Smooth muscle cell of the brain vasculature (primary cell): ENCODE data around the gene RIT1.
"Not testable (repeated sequence)": the region's sequence is repeated elsewhere in the genome, so short reads cannot be mapped to it uniquely, and the experiment has no call there.

Source experiments
- DNase-seq: peaks from one replicate; pipeline ENCODE4 v3.0.0-alpha.2; 2012; ENCODE audit warnings: low read depth, low spot score

RIT1 gene

GRCh38 chr1:155933591-155934096, 22.5 kb upstream of the RIT1 start:
- no peak for DNase-seq

DNA sequence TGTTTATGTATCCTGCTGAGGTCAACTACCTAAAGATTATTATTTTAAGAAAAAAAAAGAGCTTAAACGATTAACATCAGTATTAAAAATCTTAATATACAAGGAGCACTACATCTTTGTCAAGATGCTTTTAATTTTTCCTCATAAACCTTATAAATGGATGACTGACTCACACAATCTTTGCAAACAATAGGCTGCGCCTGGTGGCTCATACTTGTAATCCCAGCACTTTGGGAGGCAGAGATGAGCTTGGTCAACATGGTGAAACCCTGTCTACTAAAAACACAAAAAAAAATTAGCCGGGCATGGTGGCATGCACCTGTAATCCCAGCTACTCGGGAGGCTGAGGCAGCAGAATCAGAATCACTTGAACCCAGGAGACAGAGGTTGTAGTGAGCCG, 21.3 kb upstream of the RIT1 start:
- no peak for DNase-seq

DNA sequence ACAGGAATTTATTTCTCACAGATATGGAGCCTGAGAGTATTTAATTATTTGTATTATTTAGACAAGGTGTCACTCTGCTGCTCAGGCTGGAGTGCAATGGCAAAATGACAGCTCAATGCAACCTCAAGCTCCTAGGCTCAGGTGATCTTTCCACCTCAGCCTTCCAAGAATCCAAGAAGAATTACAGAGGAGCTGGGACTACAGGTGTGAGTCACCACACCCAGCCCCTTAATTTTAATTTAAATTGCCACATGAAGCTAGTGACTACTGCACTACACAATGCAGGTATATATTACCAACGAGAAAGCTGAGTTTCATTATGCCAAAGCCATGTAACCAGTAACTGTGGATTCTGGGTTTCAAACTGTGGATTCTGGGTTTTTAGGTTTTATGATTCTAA, 20.9 kb upstream of the RIT1 start:
- DNase-seq = no peak

DNA sequence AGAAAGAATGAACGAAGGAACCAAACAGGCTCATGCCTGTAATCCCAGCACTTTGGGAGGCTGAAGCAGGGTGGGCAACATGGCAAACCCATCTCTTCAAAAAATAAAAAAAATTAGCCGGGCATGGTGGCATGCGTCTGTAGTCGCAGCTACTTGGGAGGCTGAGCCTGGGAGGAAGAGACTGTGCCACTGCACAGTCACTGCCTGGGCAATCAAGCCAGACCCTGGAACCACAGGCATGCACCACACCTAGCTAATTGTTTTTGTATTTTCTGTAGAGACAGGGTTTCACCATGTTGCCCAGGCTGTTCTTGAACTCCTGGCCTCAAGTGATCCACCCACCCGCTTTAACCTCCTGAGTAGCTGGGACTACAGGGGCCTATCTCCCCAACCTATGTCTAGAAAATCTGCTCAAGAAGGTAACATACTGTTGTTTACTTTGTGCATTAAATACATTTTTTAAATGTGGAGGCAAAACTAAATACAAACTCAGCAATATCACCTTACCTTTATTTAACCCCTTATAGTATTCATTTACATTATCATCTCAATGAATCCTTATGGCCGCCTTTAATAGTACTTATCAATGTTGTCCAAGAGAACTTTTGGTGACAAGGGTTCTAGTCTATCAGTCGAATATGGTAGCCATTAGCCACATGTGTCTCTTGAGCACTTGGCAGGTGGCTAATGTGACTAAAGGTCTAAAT, 20.3 kb upstream of the RIT1 start:
- DNase-seq = no peak

DNA sequence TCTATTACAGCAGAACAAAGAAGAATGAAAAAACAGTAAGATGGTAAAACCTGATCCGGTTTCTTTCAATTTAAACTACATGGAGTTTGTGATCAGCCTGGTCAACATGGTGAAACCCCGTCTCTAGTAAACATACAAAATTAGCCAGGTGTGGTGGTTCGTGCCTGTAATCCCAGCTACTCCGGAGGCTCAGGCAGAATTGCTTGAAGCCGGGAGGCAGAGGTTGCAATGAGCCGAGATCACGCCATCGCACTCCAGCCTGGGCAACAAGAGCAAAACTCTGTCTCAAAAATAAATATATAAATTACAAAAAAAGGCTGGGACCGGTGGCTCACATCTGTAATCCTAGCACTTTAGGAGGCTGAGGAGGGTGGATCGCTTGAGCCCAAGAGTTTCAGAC, 19.6 kb upstream of the RIT1 start:
- not testable (repeated sequence) for DNase-seq

GRCh38 chr1:155929057-155929456, 17.9 kb upstream of the RIT1 start:
- DNase-seq = no peak

DNA sequence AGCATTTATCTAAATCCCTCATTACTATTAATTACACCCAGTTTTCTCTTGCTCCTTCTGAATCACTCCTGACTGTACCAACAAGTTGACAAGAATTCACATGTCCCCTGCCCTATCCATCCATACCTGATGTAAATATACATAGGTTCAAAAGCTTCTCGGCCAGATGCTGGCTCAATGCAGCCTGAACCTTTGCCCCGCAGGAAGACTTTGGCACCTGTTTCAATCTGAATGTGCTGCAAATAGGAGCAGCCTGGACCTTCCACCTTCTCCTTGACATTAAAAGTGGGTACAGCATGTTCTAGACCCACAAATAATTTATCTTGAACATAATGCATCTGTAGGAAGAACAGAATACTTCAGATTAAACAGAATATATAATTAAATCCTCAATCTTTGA, 14.4 kb upstream of the RIT1 start:
- no peak for DNase-seq

DNA sequence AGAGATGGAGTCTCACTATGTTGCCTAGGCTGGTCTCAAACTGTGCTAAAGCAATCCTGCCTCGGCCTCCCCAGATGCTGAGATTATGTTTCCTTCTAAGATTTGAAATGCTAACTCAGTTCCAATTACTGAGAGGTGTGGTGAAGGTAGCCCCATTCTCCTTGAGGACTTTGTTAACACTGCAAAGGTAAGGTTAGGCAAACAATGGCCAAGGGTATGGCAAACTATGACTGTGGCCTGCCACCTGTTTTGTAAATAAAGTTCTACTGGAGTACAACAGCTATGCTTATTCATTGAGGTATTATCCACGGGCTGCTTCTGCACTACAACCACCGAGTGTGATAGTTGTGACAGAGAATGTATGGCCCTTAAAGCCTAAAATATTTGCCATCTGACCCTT, 9.6 kb upstream of the RIT1 start:
- DNase-seq = no peak

DNA sequence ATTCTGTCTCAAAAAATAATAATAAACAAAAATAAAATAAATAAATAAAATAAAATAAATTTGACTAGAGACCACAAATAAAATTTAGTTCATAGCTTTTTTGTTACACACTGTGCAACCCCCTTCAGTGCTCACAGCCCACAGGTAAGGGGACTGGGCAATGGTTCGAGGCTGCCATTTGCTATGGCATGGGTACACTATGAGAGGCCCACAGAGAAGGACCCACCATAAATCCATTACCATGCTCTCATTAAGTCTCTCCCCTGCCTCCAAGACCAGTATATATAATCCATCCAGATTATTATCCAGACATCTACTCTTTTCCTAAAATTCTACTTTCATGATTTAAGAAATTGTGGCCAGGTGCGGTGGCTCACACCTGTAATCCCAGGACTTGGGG, 8.7 kb upstream of the RIT1 start:
- DNase-seq = no peak

GRCh38 chr1:155918660-155919059, 7.5 kb upstream of the RIT1 start:
- DNase-seq = no peak

DNA sequence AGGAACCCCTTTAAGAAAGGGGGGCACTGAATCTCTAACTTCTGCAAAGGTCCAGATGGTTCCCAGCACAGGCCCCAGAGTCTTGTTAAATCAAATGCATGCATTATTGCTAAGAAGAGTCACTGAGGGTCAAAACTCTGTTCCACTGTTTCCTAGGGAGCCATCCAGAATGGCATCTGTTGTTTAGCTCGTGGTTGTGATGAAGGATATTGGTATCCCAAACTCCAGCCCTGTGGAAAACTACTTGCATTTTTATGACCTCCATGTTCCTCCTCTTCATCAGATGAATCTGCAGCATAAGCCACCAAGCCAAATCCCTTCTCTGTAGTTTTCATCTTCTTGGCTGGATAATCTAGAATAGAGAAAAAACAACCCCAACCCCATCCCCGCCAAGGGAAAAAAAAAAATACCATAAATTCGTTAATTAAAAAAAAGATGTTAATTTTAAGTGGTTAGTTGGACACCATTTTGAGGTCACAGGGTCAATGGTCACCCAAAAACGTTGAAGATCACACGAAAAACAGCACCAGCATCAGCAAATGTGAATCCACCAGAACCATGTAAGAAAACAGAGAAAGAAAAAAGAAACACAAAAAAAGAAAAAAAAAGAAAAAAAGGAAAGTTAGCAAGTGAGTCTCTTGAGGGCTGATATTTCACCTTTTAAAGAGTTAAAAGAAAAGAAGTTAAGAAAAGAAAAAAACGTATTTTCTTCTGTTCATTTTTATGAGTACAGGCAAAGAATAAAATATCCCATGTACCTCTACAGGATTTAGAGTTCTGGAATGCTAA, 3.0 kb upstream of the RIT1 start:
- DNase-seq = no peak

- DNase-seq = no peak
Observed at GRCh38 chr1:155912056-155912536, 947 bp upstream of the RIT1 start.

DNA sequence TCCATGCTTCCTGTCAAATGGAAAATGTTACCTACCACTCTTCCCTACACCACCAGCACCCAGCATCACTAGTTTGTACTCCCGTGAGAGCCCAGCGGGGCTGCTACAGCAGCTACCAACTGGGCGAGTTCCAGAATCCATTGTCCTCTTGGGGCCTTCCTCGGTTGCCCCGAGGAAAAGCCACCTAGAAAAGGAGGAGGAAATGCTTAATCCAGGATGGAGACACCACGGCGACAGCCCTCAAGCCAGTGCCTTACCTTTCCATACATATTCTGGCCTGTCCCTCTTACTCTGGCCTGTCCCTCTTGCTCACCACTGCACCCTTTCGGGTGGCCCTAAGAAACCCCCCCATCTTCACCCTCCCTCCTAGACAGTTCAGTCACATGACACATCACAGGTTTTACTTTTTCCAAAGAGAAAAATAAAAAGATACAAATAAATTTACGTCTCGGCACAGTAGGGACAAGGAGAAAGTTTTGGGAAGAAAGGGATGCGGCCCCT, 478 bp downstream of the RIT1 start:
- no peak for DNase-seq

DNA sequence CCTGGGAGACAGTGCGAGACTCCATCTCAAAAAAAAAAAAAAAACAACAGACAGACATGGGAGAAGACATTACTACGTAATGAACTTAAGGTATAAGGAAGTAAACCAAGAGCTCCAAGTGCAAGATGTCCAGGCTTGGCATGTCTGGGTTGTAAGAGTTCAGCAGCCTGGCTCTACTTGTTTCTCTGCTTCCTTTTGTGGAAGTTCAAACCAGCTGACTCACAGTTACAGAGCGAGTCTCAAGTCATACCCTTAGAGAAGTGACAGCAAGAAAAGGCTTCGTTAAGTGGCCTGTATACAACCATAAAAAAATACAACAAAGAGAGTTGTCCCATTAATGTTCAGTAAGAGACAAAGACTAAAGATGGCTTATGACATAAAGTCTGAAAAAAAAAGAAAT, 1.3 kb downstream of the RIT1 start:
- no peak for DNase-seq

GRCh38 chr1:155904261-155904660, 6.9 kb downstream of the RIT1 start:
- DNase-seq = no peak

GRCh38 chr1:155900161-155900560, 11.0 kb downstream of the RIT1 start:
- DNase-seq = no peak

DNA sequence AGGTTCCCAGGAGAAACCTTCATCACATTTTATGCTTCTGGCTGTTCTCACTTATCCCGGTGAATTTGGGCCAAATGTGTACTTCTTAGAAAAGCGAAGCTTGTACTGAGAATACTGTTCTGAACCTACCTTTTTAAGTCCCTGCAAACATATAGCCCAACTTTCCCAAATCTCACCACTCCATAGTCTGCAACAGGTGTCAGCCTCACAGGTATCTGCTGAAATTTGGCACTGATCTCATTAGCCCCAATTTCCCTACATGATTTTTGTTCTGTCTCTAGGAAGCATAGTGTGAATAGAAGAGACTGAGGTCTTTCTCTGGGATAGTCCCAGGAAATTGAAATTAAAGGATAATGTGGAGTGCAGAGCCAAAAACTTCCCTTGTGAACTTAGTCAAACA, 11.5 kb downstream of the RIT1 start:
- DNase-seq = no peak

- no peak for DNase-seq
Observed at GRCh38 chr1:155898888-155899287, 12.3 kb downstream of the RIT1 start.

GRCh38 chr1:155897746-155898145, 13.4 kb downstream of the RIT1 start:
- DNase-seq = no peak

DNA sequence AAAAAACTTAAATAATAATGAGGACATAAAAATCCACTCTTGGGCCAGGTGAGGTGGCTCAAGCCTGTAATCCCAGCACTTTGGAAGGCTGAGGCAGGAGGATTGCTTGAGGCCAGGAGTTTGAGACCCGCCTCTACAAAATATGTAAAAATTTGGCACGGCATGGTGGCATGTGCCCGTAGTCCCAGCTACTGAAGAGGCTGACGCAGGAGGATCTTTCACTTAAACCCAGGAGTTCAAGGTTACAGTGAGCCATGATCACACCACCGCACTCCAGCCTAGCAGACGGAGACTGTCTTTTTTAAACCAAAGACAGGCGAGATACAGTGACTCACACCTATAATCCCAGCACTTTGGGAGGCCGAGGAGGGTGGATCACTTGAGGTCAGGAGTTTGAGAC, 14.7 kb downstream of the RIT1 start:
- not testable (repeated sequence) for DNase-seq

- not testable (repeated sequence) for DNase-seq
Observed at GRCh38 chr1:155895617-155896016, 15.5 kb downstream of the RIT1 start.

DNA sequence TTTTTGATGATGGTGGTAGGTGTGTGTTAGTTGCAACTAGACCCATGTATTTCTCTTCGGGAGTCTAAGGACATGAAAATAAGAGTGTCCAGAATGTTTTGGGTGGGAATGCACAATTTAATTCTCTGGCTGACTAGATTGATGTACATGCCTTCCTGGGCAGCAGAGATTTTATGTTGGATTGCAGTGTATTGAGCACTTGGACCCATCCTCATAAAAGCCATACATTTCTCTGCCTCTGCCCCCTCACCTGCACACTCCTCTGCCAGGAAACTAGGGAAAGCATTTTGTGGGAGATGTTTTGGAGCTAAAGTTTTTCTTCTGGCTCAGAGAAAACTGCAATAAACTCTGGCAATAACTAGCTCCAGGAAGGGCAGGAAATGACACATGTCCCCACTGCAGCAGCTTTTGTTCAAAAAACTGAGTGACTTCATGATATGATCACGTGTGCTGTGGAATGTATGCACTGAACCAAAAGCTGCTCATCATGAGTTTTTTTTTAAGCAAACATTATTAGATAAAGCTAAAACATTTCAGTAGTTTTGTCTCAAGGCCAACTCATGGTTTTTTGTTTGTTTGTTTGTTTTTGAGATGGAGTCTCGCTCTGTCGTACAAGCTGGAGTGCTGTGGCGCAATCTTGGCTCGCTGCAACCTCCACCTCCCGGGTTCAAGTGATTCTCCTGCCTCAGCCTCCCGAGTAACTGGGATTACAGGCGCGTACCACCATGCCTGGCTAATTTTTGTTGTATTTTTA, 17.6 kb downstream of the RIT1 start:
- no peak for DNase-seq
